Caki2 (cell line): ENCODE data around the gene ELL2. TPM values are rescaled to one million over a fixed set of nuclear protein-coding genes. Genes with fewer than 3 reads are reported as not detected.
"Not testable (repeated sequence)": the region's sequence is repeated elsewhere in the genome, so short reads cannot be mapped to it uniquely, and the experiment has no call there.

Source experiments
- DNase-seq: peaks from one replicate; pipeline ENCODE4 v3.0.0-alpha.2; 2015; ENCODE audit warnings: low read depth
- in situ Hi-C: cut with HindIII; loops from 2 replicates; pipeline ENCODE4 v1.10.0; 2016; ENCODE audit warnings: low sequenced_read_pairs, low pct_unique_long_range_greater_than_20kb, mixed read lengths
- total RNA-seq: library from RNA; depleted of rRNA; stranded (reverse); fragments of >200 nt; shearing (Covaris generic); gene quantifications from 2 replicates; pipeline ENCODE4 v1.2.3, GENCODE V29; 2014; ENCODE audit warnings: low replicate concordance

The ELL2 gene
- total RNA-seq, 1 experiment from 2014 or later: 0.61 TPM

DNA sequence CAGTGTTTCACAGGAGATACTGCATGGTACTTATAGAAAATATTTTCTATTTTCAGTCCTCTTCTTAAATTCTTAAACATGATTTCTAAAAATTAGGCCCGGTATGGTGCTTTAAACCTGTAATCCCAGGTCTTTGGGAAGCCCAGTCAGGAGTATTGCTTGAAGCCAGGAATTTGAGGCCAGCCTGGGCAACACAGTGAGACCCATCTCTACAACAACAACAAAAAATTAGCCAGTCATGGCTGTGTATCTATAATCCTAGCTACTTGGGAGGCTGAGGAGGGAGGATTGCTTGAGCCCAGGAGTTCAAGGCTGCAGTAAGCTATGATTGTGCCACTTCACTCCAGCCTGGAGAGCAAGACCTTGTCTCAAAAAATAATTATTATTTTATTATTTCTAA, 23.3 kb downstream of the ELL2 start:
- DNase-seq: no peak
- in situ Hi-C loops: no loop called here

DNA sequence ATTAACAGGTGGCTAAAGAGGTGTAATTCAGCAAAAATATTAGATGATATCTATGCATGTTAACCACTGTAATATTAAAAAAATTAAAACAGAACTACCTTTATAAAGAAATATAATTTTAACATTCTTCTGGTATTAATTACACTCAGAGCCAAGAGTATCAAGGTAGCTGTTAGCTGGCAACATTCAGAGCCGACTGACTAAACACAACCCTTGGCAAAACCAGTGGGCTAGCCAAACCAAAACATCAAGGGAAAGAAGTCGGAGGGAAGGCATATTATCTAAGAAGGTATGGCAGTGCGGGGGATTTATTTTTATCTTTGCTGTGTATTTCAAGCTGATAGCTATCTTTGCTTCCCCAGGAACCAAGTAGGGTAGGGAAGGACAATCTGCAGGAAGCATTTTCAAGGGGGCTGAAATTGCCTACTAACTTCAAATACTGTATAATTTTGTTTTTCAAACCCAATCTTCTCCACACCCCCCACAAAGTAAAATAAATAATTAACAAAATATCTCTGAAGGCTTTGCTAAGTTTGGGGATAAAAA, 24.0 kb downstream of the ELL2 start:
- in situ Hi-C loops: no loop called here
- no peak for DNase-seq

GRCh38 chr5:95936812-95937397, 24.7 kb downstream of the ELL2 start:
- DNase-seq: no peak
- in situ Hi-C loops: no loop called here

DNA sequence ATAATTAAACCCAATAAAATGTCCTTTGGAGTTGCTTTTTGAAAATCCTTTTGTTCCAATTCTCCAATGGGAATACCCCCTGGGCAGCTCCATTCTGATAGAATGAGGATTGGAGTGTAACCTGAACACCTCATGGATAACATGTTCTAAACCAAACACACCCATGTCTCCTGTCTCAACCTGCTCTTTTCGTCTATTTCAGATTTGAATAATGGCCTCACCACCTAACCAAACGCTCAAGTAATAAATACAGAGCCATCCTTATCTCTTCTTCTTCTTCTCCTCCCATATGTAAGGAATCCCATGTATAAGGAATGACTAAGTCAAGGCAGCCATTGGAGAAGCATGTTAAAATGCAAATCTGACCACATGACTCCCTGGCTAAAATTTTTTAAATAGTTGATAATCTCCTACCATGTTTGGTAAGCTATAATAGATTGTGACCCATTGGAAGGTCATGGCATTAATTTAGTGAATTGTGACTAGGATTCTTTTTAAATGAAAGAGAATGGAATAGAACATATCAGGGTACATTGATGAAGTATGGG, 26.0 kb downstream of the ELL2 start:
- DNase-seq: no peak
- in situ Hi-C loops: no loop called here

GRCh38 chr5:95934207-95934804, 27.3 kb downstream of the ELL2 start:
- in situ Hi-C loops: no loop called here
- no peak for DNase-seq

GRCh38 chr5:95932941-95933340, 28.7 kb downstream of the ELL2 start:
- in situ Hi-C loops: no loop called here
- DNase-seq: no peak

- in situ Hi-C loops: no loop called here
- DNase-seq: no peak
Measured at GRCh38 chr5:95931079-95931833, 30.4 kb downstream of the ELL2 start.

DNA sequence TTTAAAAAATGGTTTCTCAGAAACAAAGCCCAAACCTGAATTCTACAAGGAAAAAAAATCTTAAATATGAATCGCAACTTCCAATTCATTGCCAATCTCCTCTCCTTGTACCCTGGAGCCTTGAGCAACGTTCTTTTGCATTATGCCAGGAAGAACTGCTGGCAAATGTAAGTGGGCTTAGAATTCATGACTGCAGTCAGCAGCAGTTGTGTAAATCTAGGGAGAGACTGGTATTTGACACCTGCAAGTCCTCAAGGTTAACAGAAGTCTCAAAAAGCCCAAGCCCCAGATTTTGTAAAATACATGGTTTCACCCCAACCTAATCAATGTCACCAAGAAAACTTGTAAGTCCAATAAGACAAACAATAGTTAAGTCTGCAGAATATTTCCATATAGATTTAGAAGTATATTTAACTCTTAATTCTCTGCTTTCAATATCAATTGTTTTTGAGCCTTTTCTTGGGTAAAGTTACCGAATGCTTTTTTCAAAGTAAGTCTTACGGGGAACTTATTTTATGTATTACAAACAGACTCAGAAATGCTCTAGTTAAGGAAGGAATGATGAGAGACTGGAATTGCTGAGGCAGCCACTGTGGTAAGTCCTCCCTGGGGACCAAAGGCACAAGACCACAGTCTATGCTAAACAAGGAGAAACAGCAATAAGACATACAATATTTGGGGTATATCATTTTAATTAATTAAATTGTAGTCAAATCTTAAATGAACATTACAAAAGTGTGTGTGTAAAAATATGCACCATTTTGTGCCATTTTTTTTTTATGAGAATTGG, 31.3 kb downstream of the ELL2 start:
- in situ Hi-C loops: no loop called here

GRCh38 chr5:95928724-95929253, 32.9 kb downstream of the ELL2 start:
- in situ Hi-C loops: no loop called here
- DNase-seq: no peak

More for the DNA sequence above, 31.3 kb downstream of the ELL2 start:
- no peak for DNase-seq

GRCh38 chr5:95927927-95928723, 33.5 kb downstream of the ELL2 start:
- in situ Hi-C loops: no loop called here
- no peak for DNase-seq

DNA sequence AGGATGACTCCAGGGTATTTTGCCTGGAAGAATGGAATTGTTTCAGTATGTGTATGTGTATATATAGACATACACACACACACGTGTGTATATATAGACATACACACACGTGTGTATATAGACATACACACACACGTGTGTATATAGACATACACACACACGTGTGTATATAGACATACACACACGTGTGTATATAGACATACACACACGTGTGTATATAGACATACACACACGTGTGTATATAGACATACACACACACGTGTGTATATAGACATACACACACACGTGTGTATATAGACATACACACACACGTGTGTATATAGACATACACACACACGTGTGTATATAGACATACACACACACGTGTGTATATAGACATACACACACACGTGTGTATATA, 34.4 kb downstream of the ELL2 start:
- in situ Hi-C loops, DNase-seq: not testable (repeated sequence)

- DNase-seq: no peak
- in situ Hi-C loops: no loop called here
Measured at GRCh38 chr5:95925939-95926338, 35.7 kb downstream of the ELL2 start.

DNA sequence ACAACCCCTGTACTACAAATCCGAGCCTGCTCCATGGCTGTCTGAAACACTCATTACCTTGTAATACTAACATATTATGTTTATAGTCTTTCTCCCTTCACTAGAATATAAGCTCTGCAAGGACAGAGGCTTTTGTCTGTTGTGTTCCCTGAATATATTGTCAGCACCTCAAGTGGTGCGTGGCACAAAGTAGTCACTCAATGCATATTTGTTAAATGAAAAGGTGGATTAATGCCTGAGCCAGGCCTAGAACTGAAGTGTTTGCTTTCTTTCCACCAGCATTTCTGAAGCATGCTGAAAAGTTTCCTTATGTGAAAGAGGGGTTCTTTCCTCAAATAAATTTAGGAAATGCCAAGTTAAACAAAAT, 36.3 kb downstream of the ELL2 start:
- DNase-seq: no peak
- in situ Hi-C loops: no loop called here

DNA sequence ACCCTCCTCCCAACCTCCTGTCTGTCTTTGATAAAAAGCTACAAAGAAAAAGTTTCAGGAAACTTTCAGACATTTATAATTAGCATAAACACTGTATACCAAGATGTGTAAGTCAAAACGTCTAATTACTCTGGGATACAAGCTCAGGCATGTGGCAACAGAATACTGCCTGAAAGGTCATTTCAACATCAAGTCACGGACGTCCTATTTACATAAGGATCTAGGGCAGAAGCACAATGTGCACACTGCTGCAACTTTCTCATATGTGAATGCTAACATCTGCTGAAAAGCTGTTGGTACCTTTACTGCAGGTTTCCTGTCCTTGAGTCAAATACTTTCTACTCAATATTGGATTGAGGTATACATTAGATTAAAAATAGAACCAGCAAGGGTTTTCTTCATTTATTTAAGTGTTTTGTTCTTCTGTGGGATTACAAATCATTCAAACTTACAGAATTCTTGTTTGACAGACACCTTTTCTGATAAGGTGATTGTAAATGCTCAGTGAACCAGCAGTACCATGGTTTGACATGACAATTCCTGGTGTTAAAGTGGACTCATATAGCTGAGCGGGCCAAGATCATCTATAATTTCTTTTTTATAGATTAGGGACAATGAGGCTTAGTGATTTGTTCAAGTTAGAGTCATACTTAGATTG, 36.8 kb downstream of the ELL2 start:
- in situ Hi-C loops: no loop called here
- no peak for DNase-seq

DNA sequence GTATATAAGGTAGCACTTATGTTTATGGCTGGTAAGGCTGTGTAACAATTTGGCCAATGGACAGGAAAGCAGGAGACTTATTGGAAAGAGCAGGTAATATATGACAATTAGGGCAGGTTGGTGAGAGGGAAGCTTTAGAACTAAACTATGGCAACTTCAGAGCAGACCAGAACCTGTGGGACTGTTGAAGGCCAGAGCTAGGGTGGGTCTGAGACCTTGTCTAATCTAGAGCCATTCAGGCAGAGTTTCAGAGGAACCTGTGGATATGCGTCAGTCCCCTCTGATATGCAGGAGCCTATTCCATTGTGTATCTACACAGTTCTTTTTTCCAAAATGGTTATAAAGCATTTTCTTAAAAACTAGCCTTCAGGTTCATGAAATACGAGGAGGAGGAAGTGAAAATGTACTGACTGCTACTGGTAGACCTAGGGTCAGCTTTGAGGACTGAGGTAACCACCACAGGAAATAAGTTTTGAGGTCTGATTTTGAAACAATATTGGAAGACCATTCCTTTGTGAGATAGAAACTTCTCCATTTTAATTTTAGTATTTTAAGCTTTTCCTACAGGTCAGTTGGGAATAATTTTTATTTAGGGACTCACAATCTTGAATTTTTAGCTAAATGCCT, 37.6 kb downstream of the ELL2 start:
- in situ Hi-C loops: no loop called here
- no peak for DNase-seq

- in situ Hi-C loops: no loop called here
- DNase-seq: no peak
Measured at GRCh38 chr5:95922798-95923197, 38.9 kb downstream of the ELL2 start.

DNA sequence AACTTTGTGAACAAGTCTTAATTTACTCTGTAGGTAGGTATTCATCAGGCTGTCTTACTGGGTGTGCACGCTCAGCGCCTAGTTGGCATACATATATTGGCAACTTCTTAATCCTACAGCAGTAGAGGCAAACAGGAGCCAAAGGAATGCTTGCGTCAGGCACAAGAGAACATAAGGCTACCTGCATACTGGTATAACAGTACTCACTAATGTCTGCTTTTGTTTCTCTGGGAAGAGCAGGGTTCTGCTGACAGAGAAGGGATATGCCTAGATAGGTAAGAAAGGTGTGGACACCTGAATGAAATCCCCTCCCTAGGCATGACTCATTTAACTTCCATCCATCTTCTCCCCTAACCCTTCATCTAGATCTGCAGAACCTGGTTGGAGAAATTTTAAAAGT, 40.1 kb downstream of the ELL2 start:
- DNase-seq: no peak
- in situ Hi-C loops: no loop called here
